Measurements from ENCODE around the gene FAU.
"Not testable (repeated sequence)": the region's sequence is repeated elsewhere in the genome, so short reads cannot be mapped to it uniquely, and the experiment has no call there.

Gene FAU

GRCh38 chr11:65121865-65122696 is at the start of gene FAU, which contains the start of gene MRPL49:
Gene FAU, minus strand, starts transcription at chr11:65122134. Its CDS starts 321 bp downstream, at chr11:65121813.
Gene MRPL49, plus strand, starts transcription at chr11:65122321. Its CDS starts 26 bp downstream, at chr11:65122347.
- DNase-seq (ENCODE audit: low spot score) = peak; percentile 98

- no peak for DNase-seq (ENCODE audit: low spot score)
Measured at GRCh38 chr11:65170058-65170534, 48.2 kb upstream of the FAU start, which contains the start of gene SPDYC. Gene SPDYC, plus strand, starts transcription at chr11:65170233. Its CDS starts 1,125 bp downstream, at chr11:65171358.

GRCh38 chr11:65169164-65169641 is 47.3 kb upstream of the FAU start:
- no peak for DNase-seq (ENCODE audit: low spot score)

- no peak for DNase-seq (ENCODE audit: low spot score)
Measured at GRCh38 chr11:65167656-65168055, 45.7 kb upstream of the FAU start.

- DNase-seq (ENCODE audit: low spot score) = no peak
Measured at GRCh38 chr11:65166893-65167292, 45.0 kb upstream of the FAU start.

- no peak for DNase-seq (ENCODE audit: low spot score)
Measured at GRCh38 chr11:65165410-65166317, 43.7 kb upstream of the FAU start.

GRCh38 chr11:65163684-65164083 is 41.8 kb upstream of the FAU start:
- no peak for DNase-seq (ENCODE audit: low spot score)

GRCh38 chr11:65160643-65161042 is 38.7 kb upstream of the FAU start:
- no peak for DNase-seq (ENCODE audit: low spot score)

GRCh38 chr11:65159012-65159411 is 37.1 kb upstream of the FAU start:
- DNase-seq (ENCODE audit: low spot score) = no peak

GRCh38 chr11:65157336-65157735 is 35.4 kb upstream of the FAU start:
- DNase-seq (ENCODE audit: low spot score) = no peak

- DNase-seq (ENCODE audit: low spot score) = no peak
Measured at GRCh38 chr11:65156926-65157325, 35.0 kb upstream of the FAU start.

GRCh38 chr11:65156256-65156655 is 34.3 kb upstream of the FAU start:
- no peak for DNase-seq (ENCODE audit: low spot score)

GRCh38 chr11:65152122-65152521 is 30.2 kb upstream of the FAU start:
- no peak for DNase-seq (ENCODE audit: low spot score)

GRCh38 chr11:65151331-65151899 is 29.5 kb upstream of the FAU start:
- no peak for DNase-seq (ENCODE audit: low spot score)

- peak; percentile 16 for DNase-seq (ENCODE audit: low spot score)
Measured at GRCh38 chr11:65150509-65151299, 28.8 kb upstream of the FAU start.

GRCh38 chr11:65150131-65150508 is 28.2 kb upstream of the FAU start:
- DNase-seq (ENCODE audit: low spot score) = not testable (repeated sequence)

GRCh38 chr11:65148657-65149056 is 26.7 kb upstream of the FAU start:
- no peak for DNase-seq (ENCODE audit: low spot score)

GRCh38 chr11:65147352-65148075 is 25.6 kb upstream of the FAU start:
- DNase-seq (ENCODE audit: low spot score) = no peak

- DNase-seq (ENCODE audit: low spot score) = no peak
Measured at GRCh38 chr11:65141896-65142494, 20.1 kb upstream of the FAU start.

- no peak for DNase-seq (ENCODE audit: low spot score)
Measured at GRCh38 chr11:65136515-65137096, 14.7 kb upstream of the FAU start.

Measured in CD4-positive, alpha-beta T cell treated with Interleukin-2 at 100 ng/mL for 4 hours (primary cell).